Ovary (tissue), 3 donors: Measurements from ENCODE around the gene ZNF646.

Source experiments
- CTCF ChIP-seq, 3 donors: fragments of 450-650 bp in 2 of 3; fragments of 200-600 bp in 1 of 3; IDR thresholded peaks; one replicate each; pipeline versions ENCODE4 v1.5.1 to v1.8.0; 2016 to 2022; ENCODE audit warnings: antibody characterized with exemption in 3 of 3, mild to moderate bottlenecking in 1 of 3
- EP300 ChIP-seq: sonication (generic); formaldehyde crosslinking; IDR thresholded peaks from one replicate; pipeline ENCODE4 v1.6.1; 2017; ENCODE audit warnings: antibody characterized with exemption
- donor health status: DM: no; HTN: no; CAD: no.

GRCh38 chr16:31025339-31025738, 48.9 kb upstream of the ZNF646 start:
- no peak for TF ChIP-seq CTCF (IDR thresholded peaks at IDR 0.05)
- no peak for TF ChIP-seq EP300
